Adrenal gland (tissue), 5 donors: ENCODE data around the gene GPR65.

Source experiments
- CTCF ChIP-seq, 6 experiments: fragments of 450-650 bp in 4 of 6; fragments of 200-600 bp in 2 of 6; sonication (generic) in 1 of 6; IDR thresholded peaks; 1 replicate in 5 of 6; 2 replicates in 1 of 6; pipeline versions ENCODE4 v1.5.1 to v1.8.0; 2016 to 2021; ENCODE audit warnings: antibody characterized with exemption in 6 of 6, mild to moderate bottlenecking in 2 of 6, moderate library complexity in 1 of 6
- POLR2A ChIP-seq, 2 donors: fragments of 450-650 bp; IDR thresholded peaks; one replicate each; pipeline ENCODE4 v1.6.1; 2017; ENCODE audit warnings: antibody characterized with exemption in 2 of 2, mild to moderate bottlenecking in 2 of 2, moderate library complexity in 1 of 2
- donor health status: DM: no; HTN: no; CAD: no.

DNA sequence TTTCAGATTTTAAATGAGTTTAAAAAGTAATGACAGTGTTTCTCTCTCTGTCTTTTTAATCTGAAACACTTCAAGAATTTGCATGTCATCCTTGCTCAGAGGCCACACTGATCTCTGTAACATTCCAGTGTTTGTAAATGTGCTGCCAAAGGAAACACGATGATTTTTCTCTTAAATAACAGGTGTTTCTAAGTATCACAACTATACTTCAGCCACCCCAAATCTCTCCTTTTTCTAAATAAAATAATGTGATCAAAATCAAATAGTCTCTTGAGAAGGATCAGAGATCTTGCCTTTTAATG lies 8.7 kb upstream of the GPR65 start:
- TF ChIP-seq CTCF (IDR thresholded peaks at IDR 0.05) (no peak), POLR2A (IDR thresholded peaks at IDR 0.05) (no peak)
